ENCODE measurements around the gene MSRB1. TPM values are rescaled to one million over a fixed set of nuclear protein-coding genes. Genes with fewer than 3 reads are reported as not detected.
"Not testable (repeated sequence)": the region's sequence is repeated elsewhere in the genome, so short reads cannot be mapped to it uniquely, and the experiment has no call there.

Gene MSRB1
- total RNA-seq, 4 donors from 2014 or later = 5.0 to 43.7 (median 12.4) TPM

DNA sequence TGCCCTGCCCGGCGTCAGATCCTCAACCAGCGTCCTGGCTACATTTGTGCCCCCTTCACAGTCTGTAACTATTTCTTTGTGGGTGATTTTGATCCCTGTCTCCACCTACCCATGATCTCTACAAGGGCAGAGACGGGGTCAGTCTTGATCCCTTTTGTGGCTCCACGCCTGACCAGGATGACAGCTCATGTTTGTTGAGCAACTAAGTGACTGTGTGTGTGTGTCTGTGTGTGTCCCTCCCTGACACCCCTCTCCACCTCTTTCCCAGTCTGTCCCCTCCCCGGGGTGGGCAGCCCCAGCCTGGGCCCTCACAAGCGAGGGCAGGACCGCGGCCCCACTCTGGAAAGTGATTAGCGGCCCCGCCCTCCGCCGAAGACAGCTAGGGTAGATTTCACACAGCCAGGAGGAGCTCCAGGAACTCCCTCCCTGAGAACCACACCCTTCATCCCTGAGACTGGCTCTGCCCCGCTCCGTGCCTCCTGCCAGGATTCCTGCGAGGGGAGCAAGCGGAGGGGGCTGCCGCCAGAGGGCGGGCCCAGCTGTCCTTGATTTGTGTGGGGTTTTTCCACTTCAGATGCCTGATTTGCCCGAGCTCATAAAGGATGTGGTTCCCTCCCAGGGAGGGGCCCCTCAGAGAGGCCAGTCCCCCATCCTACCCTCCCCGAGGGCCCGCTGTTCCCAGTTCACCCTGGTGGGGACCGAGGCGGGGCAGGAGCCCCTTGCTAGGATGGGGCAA is 19.5 kb downstream of the MSRB1 start:
- H3K4me3 ChIP-seq (replicated peaks in 1 of 3) = no peak overlapping the region
- peaks cover 0 to 12% of the 10 kb centered on the region in 2 donors for H3K4me1 ChIP-seq
- H3K27me3 ChIP-seq = peaks cover 12% of the 10 kb centered on the region
- DNase-seq = peak in 1 of 2 donors; percentile 15
- H3K27ac ChIP-seq = no peak overlapping the region
- TF ChIP-seq, protein P1, sequence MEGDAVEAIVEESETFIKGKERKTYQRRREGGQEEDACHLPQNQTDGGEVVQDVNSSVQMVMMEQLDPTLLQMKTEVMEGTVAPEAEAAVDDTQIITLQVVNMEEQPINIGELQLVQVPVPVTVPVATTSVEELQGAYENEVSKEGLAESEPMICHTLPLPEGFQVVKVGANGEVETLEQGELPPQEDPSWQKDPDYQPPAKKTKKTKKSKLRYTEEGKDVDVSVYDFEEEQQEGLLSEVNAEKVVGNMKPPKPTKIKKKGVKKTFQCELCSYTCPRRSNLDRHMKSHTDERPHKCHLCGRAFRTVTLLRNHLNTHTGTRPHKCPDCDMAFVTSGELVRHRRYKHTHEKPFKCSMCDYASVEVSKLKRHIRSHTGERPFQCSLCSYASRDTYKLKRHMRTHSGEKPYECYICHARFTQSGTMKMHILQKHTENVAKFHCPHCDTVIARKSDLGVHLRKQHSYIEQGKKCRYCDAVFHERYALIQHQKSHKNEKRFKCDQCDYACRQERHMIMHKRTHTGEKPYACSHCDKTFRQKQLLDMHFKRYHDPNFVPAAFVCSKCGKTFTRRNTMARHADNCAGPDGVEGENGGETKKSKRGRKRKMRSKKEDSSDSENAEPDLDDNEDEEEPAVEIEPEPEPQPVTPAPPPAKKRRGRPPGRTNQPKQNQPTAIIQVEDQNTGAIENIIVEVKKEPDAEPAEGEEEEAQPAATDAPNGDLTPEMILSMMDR (IDR thresholded peaks at IDR 0.05) = peak in 1 of 6 experiments; percentile 6
- TF ChIP-seq POLR2A (IDR thresholded peaks at IDR 0.05) = no peak
- WGBS, 2 donors = 25 to 32% methylated on average over 19 to 24 of the region's 24 CpGs
- H3K9me3 ChIP-seq = no peaks in the 10 kb centered on the region
- H3K36me3 ChIP-seq = no peaks in the 10 kb centered on the region
- intact Hi-C loops (cut with DNase I) = no loop called here

DNA sequence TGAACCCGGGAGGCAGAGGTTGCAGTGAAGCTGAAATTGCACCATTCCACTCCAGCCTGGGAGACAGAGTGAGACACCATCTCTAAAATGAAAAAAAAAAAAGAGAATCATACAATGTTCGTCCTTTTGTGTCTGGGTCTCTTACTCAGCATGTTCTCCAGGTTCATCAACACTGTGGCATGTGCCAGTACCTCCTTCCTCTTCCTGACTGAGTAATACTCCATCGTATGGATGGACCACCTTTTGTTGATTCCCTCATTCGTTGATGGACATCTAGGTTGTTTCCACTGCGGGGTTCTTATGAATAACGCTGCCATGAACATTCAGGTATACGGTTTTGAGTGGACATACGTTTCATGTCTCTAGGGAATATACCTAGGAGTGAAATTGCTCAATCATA is 20.6 kb downstream of the MSRB1 start:
- Histone ChIP-seq H3K27me3 (peaks cover 12% of the 10 kb centered on the region), H3K4me3 (replicated peaks in 1 of 3) (no peak overlapping the region), H3K36me3 (no peaks in the 10 kb centered on the region), H3K4me1 (peaks cover 0 to 19% of the 10 kb centered on the region in 2 donors), H3K27ac (no peak overlapping the region), H3K9me3 (no peaks in the 10 kb centered on the region)
- intact Hi-C loops (cut with DNase I) = no loop called here
- no peak for TF ChIP-seq POLR2A (IDR thresholded peaks at IDR 0.05)
- TF ChIP-seq, protein P1 (IDR thresholded peaks at IDR 0.05) = no peak
- 83 to 86% methylated on average over 8 of the region's 8 CpGs for WGBS, 2 donors
- DNase-seq = no peak

DNA sequence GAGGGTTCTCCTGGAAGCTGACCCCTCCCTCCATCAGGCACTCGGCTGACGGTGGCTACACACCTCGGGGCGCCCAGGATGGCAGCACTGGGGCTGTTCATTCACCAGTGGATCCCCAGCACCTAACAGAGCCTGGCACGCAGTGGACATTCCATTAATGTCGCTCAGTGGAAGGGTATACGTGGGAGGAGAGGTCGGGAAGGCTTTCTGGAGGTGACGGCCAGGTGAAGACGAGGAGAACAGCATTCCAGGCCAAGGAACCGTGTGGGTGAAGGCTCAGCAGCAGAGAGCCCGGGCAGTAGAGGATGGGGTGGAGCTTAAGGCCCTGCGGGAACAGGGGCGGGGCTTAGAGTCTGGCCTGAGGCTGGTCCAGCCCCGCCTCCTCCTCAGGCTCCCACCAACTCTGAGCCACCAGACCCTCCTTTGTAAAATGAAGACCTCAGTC is 22.2 kb downstream of the MSRB1 start:
- H3K4me1 ChIP-seq = peaks cover 0 to 15% of the 10 kb centered on the region in 2 donors
- WGBS, 2 donors = 10 to 12% methylated on average over 14 to 15 of the region's 15 CpGs
- TF ChIP-seq POLR2A (IDR thresholded peaks at IDR 0.05) = no peak
- TF ChIP-seq, protein P1 (IDR thresholded peaks at IDR 0.05) = no peak
- intact Hi-C loops (cut with DNase I) = no loop called here
- no peak overlapping the region for H3K27ac ChIP-seq
- DNase-seq = peak in 1 of 2 donors; percentile 42
- no peak overlapping the region for H3K4me3 ChIP-seq (replicated peaks in 1 of 3)
- peaks cover 12% of the 10 kb centered on the region for H3K27me3 ChIP-seq
- no peaks in the 10 kb centered on the region for H3K36me3 ChIP-seq
- H3K9me3 ChIP-seq = no peaks in the 10 kb centered on the region

DNA sequence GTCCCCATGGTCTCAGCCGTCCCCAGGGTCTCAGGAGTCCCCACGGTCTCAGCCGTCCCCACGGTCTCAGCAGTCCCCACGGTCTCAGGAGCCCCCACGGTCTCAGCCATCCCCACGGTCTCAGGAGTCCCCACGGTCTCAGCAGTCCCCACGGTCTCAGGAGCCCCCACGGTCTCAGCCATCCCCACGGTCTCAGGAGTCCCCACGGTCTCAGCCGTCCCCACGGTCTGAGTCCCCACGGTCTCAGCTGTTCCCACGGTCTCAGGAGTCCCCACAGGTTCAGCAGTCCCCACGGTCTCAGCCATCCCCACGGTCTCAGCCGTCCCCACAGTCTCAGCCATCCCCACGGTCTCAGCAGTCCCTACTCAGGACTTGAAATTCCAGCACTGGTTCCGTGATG is 22.9 kb downstream of the MSRB1 start:
- H3K27ac ChIP-seq; H3K36me3 ChIP-seq; H3K4me3 ChIP-seq (replicated peaks in 1 of 3); DNase-seq; H3K9me3 ChIP-seq; intact Hi-C loops (cut with DNase I): not testable (repeated sequence)
- peaks cover 12% of the 10 kb centered on the region for H3K27me3 ChIP-seq
- peaks cover 0 to 15% of the 10 kb centered on the region in 2 donors for H3K4me1 ChIP-seq
- 65% methylated on average over 20 to 21 of the region's 21 CpGs for WGBS, 2 donors

DNA sequence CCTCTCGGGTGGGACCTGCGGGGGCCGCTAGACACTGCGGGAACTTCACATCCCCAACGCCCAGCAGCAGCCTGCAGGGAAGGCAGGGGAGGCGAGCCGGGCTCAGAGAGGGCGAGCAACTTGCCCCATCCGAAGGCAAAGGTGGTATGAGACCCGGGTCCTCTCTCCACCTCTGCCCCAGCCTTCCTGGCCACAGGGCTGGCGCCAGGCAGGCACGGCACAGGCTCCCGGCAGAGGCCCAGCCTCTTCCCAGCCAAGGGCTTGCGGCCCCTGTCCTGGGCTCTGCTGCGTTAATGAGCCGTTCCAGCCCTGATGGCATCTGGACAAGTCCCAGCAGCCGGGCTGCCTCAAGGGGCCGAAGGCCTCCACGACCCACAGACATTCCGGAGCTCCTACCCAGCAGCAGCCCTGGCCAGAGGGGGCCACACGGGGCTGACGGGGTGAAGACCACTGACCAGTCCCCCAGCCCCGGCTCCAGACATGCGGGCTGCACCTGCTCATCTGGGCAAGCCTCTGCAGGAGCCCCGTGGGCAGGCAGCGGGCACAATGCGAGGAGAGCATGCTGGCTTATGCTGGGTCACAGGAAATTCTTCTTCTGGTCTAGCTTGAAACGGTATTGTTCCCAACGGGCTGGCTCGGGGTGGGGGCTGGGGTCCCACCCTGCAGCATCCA is 23.5 kb downstream of the MSRB1 start:
- no peak for DNase-seq
- Histone ChIP-seq H3K36me3 (no peaks in the 10 kb centered on the region), H3K4me3 (replicated peaks in 1 of 3) (no peak overlapping the region), H3K27me3 (peaks cover 12% of the 10 kb centered on the region), H3K9me3 (no peaks in the 10 kb centered on the region), H3K4me1 (peaks cover 0 to 15% of the 10 kb centered on the region in 2 donors), H3K27ac (no peak overlapping the region)
- 35 to 41% methylated on average over 4 to 6 of the region's 30 CpGs for WGBS, 2 donors
- no peak for TF ChIP-seq POLR2A (IDR thresholded peaks at IDR 0.05)
- TF ChIP-seq, protein P1 (IDR thresholded peaks at IDR 0.05) = no peak
- intact Hi-C loops (cut with DNase I) = no loop called here
